ENCODE measurements around the gene CAP1. TPM values are rescaled to one million over a fixed set of nuclear protein-coding genes. Genes with fewer than 3 reads are reported as not detected.

Gene CAP1
- polyA plus RNA-seq, 1 of the 3 experiments (the other 2 are of a cell fraction) = 244 TPM

GRCh38 chr1:40092241-40092640 lies 51.7 kb downstream of the CAP1 start:
- WGBS (ENCODE audit: low lambda C conversion rate) = 97% methylated on average over 2 of the region's 2 CpGs
- Histone ChIP-seq H3K9me3 (no peaks in the 10 kb centered on the region), H3K9ac (no peak overlapping the region), H3K4me3 (ENCODE audit: low read depth in 2 of 2, low read length in 1 of 2) (no peak overlapping the region), H3K27ac (ENCODE audit: low read depth in 2 of 2, low read length in 1 of 2) (0 out of 4 replicates have a peak overlapping the region, but pooled peaks of 1 of the 2 experiments have one; percentile 22), H3K9me2 (no peaks in the 10 kb centered on the region), H2AFZ (ENCODE audit: low read depth) (no peak overlapping the region), H3K36me3 (replicated peaks in 1 of 2; ENCODE audit: control insufficient read depth in 1 of 2, insufficient read depth in 2 of 2, low read length in 1 of 2) (peaks cover 32 to 40% of the 10 kb centered on the region in 2 experiments), H3F3A (replicated peaks; ENCODE audit: insufficient read depth) (peaks cover 9% of the 10 kb centered on the region), H3K79me2 (ENCODE audit: insufficient read depth) (peaks cover 24% of the 10 kb centered on the region; the same call in 1 of the 2 replicates), H3K27me3 (ENCODE audit: insufficient read depth) (no peaks in the 10 kb centered on the region), H3K4me2 (no peak overlapping the region), H4K20me1 (ENCODE audit: insufficient read depth) (no peaks in the 10 kb centered on the region), H3K4me1 (ENCODE audit: control insufficient read depth in 1 of 2, insufficient read depth in 2 of 2, low read depth in 1 of 2, low read length in 1 of 2) (peaks cover 3 to 7% of the 10 kb centered on the region in 2 experiments; a peak in 2 of 4 replicates)
- no peak for TF ChIP-seq REST (IDR thresholded peaks at IDR 0.05; ENCODE audit: low read depth, low read length)
- TF ChIP-seq ELF1 (IDR thresholded peaks at IDR 0.05) = no peak
- TF ChIP-seq RFX5 (IDR thresholded peaks at IDR 0.05; ENCODE audit: low read length) = no peak
- no peak for TF ChIP-seq MEF2A (IDR thresholded peaks at IDR 0.05; ENCODE audit: borderline replicate concordance, low read depth)
- no peak for TF ChIP-seq TEAD4 (IDR thresholded peaks at IDR 0.05; ENCODE audit: borderline replicate concordance, insufficient read depth)
- no peak for TF ChIP-seq TCF12 (IDR thresholded peaks at IDR 0.05)
- no peak for TF ChIP-seq SMC3 (IDR thresholded peaks at IDR 0.05; ENCODE audit: low read depth, low read length)
- TF ChIP-seq PBX3 (IDR thresholded peaks at IDR 0.05) = no peak
- no peak for TF ChIP-seq RCOR1 (IDR thresholded peaks at IDR 0.05; ENCODE audit: low read length)
- no peak for TF ChIP-seq IRF3 (IDR thresholded peaks at IDR 0.05; ENCODE audit: low read depth, low read length)
- TF ChIP-seq MAX (IDR thresholded peaks at IDR 0.05; ENCODE audit: low read depth) = no peak
- no peak for TF ChIP-seq CHD2 (IDR thresholded peaks at IDR 0.05; ENCODE audit: low read length, partially characterized antibody)
- no peak for TF ChIP-seq CTCF (IDR thresholded peaks at IDR 0.05)
- TF ChIP-seq USF1 (IDR thresholded peaks at IDR 0.05; ENCODE audit: borderline replicate concordance, low read depth) = no peak
- no peak for TF ChIP-seq YY1 (IDR thresholded peaks at IDR 0.05; ENCODE audit: low read depth)
- TF ChIP-seq RXRA (IDR thresholded peaks at IDR 0.05; ENCODE audit: borderline replicate concordance, low read depth) = no peak
- TF ChIP-seq RAD21 (IDR thresholded peaks at IDR 0.05; ENCODE audit: low read length) = no peak
- POLR2A ChIA-PET = no interaction called here
- CTCF ChIA-PET = interaction anchor here (1.3 to 3.7 kb wide), 4 partner anchors 14 to 246 kb away, joined by 6 to 16 read pairs (median 9); no protein-coding TSS in a partner anchor
- no peak for DNase-seq

Measured in SK-N-SH (cell line).